GM12891 (cell line): ENCODE data around the gene IFIT3.

Experiments
- POLR2A ChIP-seq: IDR thresholded peaks from 2 replicates; pipeline ENCODE4 v1.6.1; 2011; ENCODE audit warnings: low read depth, low read length, control low read depth
- POLR2AphosphoS5 ChIP-seq: IDR thresholded peaks from 2 replicates; pipeline ENCODE4 v1.6.1; 2011; ENCODE audit warnings: low read depth, low read length, control low read depth
- POU2F2 ChIP-seq: IDR thresholded peaks from 2 replicates; pipeline ENCODE4 v1.6.1; 2011; ENCODE audit warnings: low read depth, mild to moderate bottlenecking, control low read depth, low read length, moderate library complexity
- SPI1 ChIP-seq: IDR thresholded peaks from 2 replicates; pipeline ENCODE4 v1.6.1; 2011; ENCODE audit warnings: low read depth, low read length, control low read depth
- TAF1 ChIP-seq: IDR thresholded peaks from 2 replicates; pipeline ENCODE4 v1.6.1; 2011; ENCODE audit warnings: low read depth, low read length, control low read depth

- TF ChIP-seq POLR2AphosphoS5 (no peak), POLR2A (no peak), SPI1 (no peak), TAF1 (no peak), POU2F2 (no peak)
Observed at GRCh38 chr10:89336241-89336640, 8.4 kb downstream of the IFIT3 start.
